ENCODE data around the gene ECHS1. TPM values are rescaled to one million over a fixed set of nuclear protein-coding genes. Genes with fewer than 3 reads are reported as not detected.

Gene ECHS1
- polyA plus RNA-seq, 1 donor from 2014 or later = 122 TPM

DNA sequence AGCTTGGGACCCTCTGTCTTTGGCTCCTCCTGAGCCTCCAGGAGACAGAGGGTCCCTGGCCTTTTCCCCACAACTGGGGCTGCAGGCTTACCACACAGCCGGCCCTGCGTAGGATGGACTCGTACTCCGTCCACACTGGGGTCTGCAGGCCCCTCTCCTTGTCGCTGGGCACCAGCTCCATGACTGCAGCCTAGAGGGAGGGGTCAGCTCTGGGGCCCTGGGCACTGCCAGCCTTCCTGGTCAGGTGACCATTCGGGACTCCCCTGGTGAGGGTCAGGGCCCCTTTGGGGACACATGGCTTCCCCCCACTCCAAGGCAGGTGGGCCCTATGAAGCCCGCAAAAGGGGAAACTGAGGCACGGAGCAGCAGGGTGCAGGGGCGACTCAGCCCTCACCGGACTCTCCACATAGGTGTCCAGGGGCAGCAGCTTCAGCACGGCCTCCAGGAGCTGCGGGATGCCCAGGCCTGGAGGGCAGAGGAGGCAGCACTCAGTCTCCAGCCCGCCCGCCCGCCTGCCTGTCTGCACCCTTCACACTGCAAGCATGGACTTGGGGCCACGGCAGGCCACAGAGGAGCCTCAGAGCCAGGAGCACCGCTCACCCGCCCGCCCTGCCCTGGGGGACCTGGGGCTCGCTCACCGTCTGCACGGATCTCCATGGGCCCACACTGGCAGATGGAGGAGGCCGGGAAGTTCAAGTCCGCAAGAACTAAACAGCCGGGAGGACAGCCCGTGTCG lies 16.4 kb downstream of the ECHS1 start:
- Histone ChIP-seq H3K4me3 (ENCODE audit: low read length) (no peak overlapping the region), H4K20me1 (ENCODE audit: insufficient read depth) (no peaks in the 10 kb centered on the region), H3K4me2 (ENCODE audit: low read length) (no peak overlapping the region), H3K9me3 (ENCODE audit: low read length) (peaks cover 2% of the 10 kb centered on the region), H3K36me3 (ENCODE audit: insufficient read depth, low read length) (no peaks in the 10 kb centered on the region), H3K9me2 (ENCODE audit: insufficient read depth, low read length) (no peaks in the 10 kb centered on the region), H3K79me2 (replicated peaks; ENCODE audit: insufficient read depth, low read length) (no peaks in the 10 kb centered on the region), H3K27me3 (ENCODE audit: insufficient read depth, low read depth, low read length) (no peaks in the 10 kb centered on the region), H2AFZ (ENCODE audit: low read depth, low read length) (no peak overlapping the region), H3F3A (ENCODE audit: insufficient read depth, low read length, poor library complexity, severe bottlenecking) (no peaks in the 10 kb centered on the region), H3K9ac (ENCODE audit: low read length) (no peak overlapping the region), H3K27ac (ENCODE audit: low read length) (no peak overlapping the region)
- TF ChIP-seq SMC3 (conservative IDR thresholded peaks at IDR 0.05; ENCODE audit: poor library complexity) (no peak), RAD21 (conservative IDR thresholded peaks at IDR 0.05) (no peak), MXI1 (conservative IDR thresholded peaks at IDR 0.05; ENCODE audit: poor library complexity, severe bottlenecking) (no peak), POLR2AphosphoS5 (IDR thresholded peaks at IDR 0.05) (no peak), EZH2 (IDR thresholded peaks at IDR 0.05; ENCODE audit: borderline replicate concordance, insufficient read depth, low read length, poor library complexity, severe bottlenecking) (no peak), TAF1 (IDR thresholded peaks at IDR 0.05; ENCODE audit: low read depth) (no peak), EP300 (conservative IDR thresholded peaks at IDR 0.05; ENCODE audit: poor library complexity, severe bottlenecking) (no peak)
- TF ChIP-seq, protein P1, sequence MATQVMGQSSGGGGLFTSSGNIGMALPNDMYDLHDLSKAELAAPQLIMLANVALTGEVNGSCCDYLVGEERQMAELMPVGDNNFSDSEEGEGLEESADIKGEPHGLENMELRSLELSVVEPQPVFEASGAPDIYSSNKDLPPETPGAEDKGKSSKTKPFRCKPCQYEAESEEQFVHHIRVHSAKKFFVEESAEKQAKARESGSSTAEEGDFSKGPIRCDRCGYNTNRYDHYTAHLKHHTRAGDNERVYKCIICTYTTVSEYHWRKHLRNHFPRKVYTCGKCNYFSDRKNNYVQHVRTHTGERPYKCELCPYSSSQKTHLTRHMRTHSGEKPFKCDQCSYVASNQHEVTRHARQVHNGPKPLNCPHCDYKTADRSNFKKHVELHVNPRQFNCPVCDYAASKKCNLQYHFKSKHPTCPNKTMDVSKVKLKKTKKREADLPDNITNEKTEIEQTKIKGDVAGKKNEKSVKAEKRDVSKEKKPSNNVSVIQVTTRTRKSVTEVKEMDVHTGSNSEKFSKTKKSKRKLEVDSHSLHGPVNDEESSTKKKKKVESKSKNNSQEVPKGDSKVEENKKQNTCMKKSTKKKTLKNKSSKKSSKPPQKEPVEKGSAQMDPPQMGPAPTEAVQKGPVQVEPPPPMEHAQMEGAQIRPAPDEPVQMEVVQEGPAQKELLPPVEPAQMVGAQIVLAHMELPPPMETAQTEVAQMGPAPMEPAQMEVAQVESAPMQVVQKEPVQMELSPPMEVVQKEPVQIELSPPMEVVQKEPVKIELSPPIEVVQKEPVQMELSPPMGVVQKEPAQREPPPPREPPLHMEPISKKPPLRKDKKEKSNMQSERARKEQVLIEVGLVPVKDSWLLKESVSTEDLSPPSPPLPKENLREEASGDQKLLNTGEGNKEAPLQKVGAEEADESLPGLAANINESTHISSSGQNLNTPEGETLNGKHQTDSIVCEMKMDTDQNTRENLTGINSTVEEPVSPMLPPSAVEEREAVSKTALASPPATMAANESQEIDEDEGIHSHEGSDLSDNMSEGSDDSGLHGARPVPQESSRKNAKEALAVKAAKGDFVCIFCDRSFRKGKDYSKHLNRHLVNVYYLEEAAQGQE (IDR thresholded peaks at IDR 0.05; ENCODE audit: borderline replicate concordance) = no peak
- TF ChIP-seq, protein P2, sequence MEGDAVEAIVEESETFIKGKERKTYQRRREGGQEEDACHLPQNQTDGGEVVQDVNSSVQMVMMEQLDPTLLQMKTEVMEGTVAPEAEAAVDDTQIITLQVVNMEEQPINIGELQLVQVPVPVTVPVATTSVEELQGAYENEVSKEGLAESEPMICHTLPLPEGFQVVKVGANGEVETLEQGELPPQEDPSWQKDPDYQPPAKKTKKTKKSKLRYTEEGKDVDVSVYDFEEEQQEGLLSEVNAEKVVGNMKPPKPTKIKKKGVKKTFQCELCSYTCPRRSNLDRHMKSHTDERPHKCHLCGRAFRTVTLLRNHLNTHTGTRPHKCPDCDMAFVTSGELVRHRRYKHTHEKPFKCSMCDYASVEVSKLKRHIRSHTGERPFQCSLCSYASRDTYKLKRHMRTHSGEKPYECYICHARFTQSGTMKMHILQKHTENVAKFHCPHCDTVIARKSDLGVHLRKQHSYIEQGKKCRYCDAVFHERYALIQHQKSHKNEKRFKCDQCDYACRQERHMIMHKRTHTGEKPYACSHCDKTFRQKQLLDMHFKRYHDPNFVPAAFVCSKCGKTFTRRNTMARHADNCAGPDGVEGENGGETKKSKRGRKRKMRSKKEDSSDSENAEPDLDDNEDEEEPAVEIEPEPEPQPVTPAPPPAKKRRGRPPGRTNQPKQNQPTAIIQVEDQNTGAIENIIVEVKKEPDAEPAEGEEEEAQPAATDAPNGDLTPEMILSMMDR (IDR thresholded peaks at IDR 0.05; ENCODE audit: poor library complexity, severe bottlenecking) = no peak

DNA sequence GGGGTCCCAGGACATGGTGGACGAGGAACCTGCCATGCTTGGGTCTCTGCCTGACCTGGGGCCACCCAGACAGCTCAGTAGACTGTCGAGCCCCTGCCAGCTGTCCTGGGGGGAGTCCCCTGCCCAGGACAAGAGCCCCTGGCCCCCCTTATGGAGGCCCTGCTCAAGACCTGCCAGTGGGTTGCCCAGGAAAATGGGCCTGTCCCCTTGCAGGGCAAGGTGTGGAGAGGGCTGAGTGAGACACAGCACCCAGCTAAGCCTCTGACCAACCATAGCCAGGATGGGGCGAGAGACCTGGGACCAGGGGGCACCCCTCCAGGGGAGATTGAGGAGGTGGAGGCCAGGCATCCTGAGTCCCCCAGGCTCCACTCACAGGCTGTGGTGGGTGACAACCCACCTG lies 17.2 kb downstream of the ECHS1 start:
- Histone ChIP-seq H3K4me2 (ENCODE audit: low read length) (no peak overlapping the region), H3K9ac (ENCODE audit: low read length) (no peak overlapping the region), H3K36me3 (ENCODE audit: insufficient read depth, low read length) (no peaks in the 10 kb centered on the region), H3K9me3 (ENCODE audit: low read length) (no peaks in the 10 kb centered on the region), H2AFZ (ENCODE audit: low read depth, low read length) (no peak overlapping the region), H3K9me2 (ENCODE audit: insufficient read depth, low read length) (no peaks in the 10 kb centered on the region), H3F3A (ENCODE audit: insufficient read depth, low read length, poor library complexity, severe bottlenecking) (no peaks in the 10 kb centered on the region), H3K4me3 (ENCODE audit: low read length) (no peak overlapping the region), H3K27ac (ENCODE audit: low read length) (no peak overlapping the region), H3K79me2 (replicated peaks; ENCODE audit: insufficient read depth, low read length) (no peaks in the 10 kb centered on the region), H4K20me1 (ENCODE audit: insufficient read depth) (no peaks in the 10 kb centered on the region), H3K27me3 (ENCODE audit: insufficient read depth, low read depth, low read length) (no peaks in the 10 kb centered on the region)
- TF ChIP-seq POLR2AphosphoS5 (IDR thresholded peaks at IDR 0.05) (no peak), EP300 (conservative IDR thresholded peaks at IDR 0.05; ENCODE audit: poor library complexity, severe bottlenecking) (no peak), EZH2 (IDR thresholded peaks at IDR 0.05; ENCODE audit: borderline replicate concordance, insufficient read depth, low read length, poor library complexity, severe bottlenecking) (no peak), MXI1 (conservative IDR thresholded peaks at IDR 0.05; ENCODE audit: poor library complexity, severe bottlenecking) (no peak), RAD21 (conservative IDR thresholded peaks at IDR 0.05) (no peak), TAF1 (IDR thresholded peaks at IDR 0.05; ENCODE audit: low read depth) (no peak), SMC3 (conservative IDR thresholded peaks at IDR 0.05; ENCODE audit: poor library complexity) (no peak)
- TF ChIP-seq, protein P1 (IDR thresholded peaks at IDR 0.05; ENCODE audit: borderline replicate concordance) = no peak
- TF ChIP-seq, protein P2 (IDR thresholded peaks at IDR 0.05; ENCODE audit: poor library complexity, severe bottlenecking) = no peak

Data from neural cell (in vitro differentiated cells).